CD4-positive, alpha-beta memory T cell (primary cell): ENCODE measurements around the gene ACACA. TPM values are rescaled to one million over a fixed set of nuclear protein-coding genes. Genes with fewer than 3 reads are reported as not detected.

Source experiments
- CTCF ChIA-PET: fragments of 350-600 bp; sonication (Branson Sonifier 250); formaldehyde crosslinking; loops from one replicate; lab custom pipeline; 2021; ENCODE audit warnings: inconsistent platforms; ENCODE audit not compliant: partially characterized antibody; lab: Charles Lee
- POLR2A ChIA-PET: fragments of 350-600 bp; sonication (Branson Sonifier 250); formaldehyde crosslinking; loops from one replicate; lab custom pipeline; 2021; ENCODE audit not compliant: partially characterized antibody; lab: Charles Lee
- DNase-seq, 5 donors: peaks; one replicate each; pipeline versions ENCODE4 v3.0.0 to v3.0.0-alpha.2; 2020 to 2022; ENCODE audit warnings: mixed read lengths in 1 of 5
- H3K27ac ChIP-seq: one replicate; pipeline ENCODE4 v1.7.0; 2013; ENCODE audit warnings: low read depth, low read length
- H3K27me3 ChIP-seq: 2 replicates; pipeline ENCODE4 v1.7.0; 2013; ENCODE audit warnings: mild to moderate bottlenecking, low read length, moderate library complexity; ENCODE audit not compliant: insufficient read depth
- H3K36me3 ChIP-seq: 2 replicates; pipeline ENCODE4 v1.7.0; 2013; ENCODE audit warnings: mild to moderate bottlenecking, low read length, moderate library complexity; ENCODE audit not compliant: insufficient read depth
- H3K4me1 ChIP-seq: 2 replicates; pipeline ENCODE4 v1.7.0; 2013; ENCODE audit warnings: mild to moderate bottlenecking, low read length, moderate library complexity; ENCODE audit not compliant: insufficient read depth
- H3K4me3 ChIP-seq, 2 donors: one replicate each; pipeline ENCODE4 v1.7.0; 2013; ENCODE audit warnings: low read length in 2 of 2, mild to moderate bottlenecking in 1 of 2
- H3K9me3 ChIP-seq, 2 donors: one replicate each; pipeline ENCODE4 v1.7.0; 2013; ENCODE audit warnings: low read length in 2 of 2, control low read depth in 1 of 2; ENCODE audit not compliant: control insufficient read depth in 1 of 2
- H3K27ac Mint-ChIP-seq, 7 donors: one replicate each; pipeline ENCODE4 v1.8.0; 2020 to 2021; ENCODE audit warnings: mixed read lengths in 7 of 7, mild to moderate bottlenecking in 6 of 7, inconsistent platforms in 3 of 7, moderate library complexity in 3 of 7
- H3K27me3 Mint-ChIP-seq, 2 donors: one replicate each; pipeline ENCODE4 v1.8.0; 2020 to 2021; ENCODE audit warnings: mixed read lengths in 2 of 2
- H3K36me3 Mint-ChIP-seq, 2 donors: one replicate each; pipeline ENCODE4 v1.8.0; 2020 to 2021; ENCODE audit warnings: mixed read lengths in 2 of 2, inconsistent platforms in 1 of 2, mild to moderate bottlenecking in 1 of 2
- H3K4me1 Mint-ChIP-seq, 4 donors: one replicate each; pipeline ENCODE4 v1.8.0; 2020 to 2021; ENCODE audit warnings: mixed read lengths in 4 of 4, mild to moderate bottlenecking in 1 of 4
- H3K4me3 Mint-ChIP-seq, 8 donors: one replicate each; pipeline ENCODE4 v1.8.0; 2020 to 2021; ENCODE audit warnings: mixed read lengths in 8 of 8, mild to moderate bottlenecking in 7 of 8, moderate library complexity in 6 of 8, inconsistent platforms in 3 of 8
- H3K9me3 Mint-ChIP-seq, 8 donors: one replicate each; pipeline ENCODE4 v1.8.0; 2020 to 2021; ENCODE audit warnings: mixed read lengths in 8 of 8, mild to moderate bottlenecking in 5 of 8, inconsistent platforms in 3 of 8, moderate library complexity in 1 of 8
- intact Hi-C: fragments of 100-400 bp; cut with micrococcal nuclease; formaldehyde crosslinking; loops from one replicate; pipeline ENCODE4 v1.15.1; 2023
- polyA plus RNA-seq, 2 donors: library from polyadenylated mRNA; unstranded; fragments of 300-500 nt; fragmentation: Illumina TruSeq; gene quantifications; one replicate each; pipeline ENCODE4 v1.2.3, GENCODE V29; 2021
- total RNA-seq, 2 experiments: library from RNA; stranded (reverse); gene quantifications; one replicate each; pipeline ENCODE4 v1.2.3, GENCODE V29; 2021

ACACA gene
- total and polyA plus RNA-seq, 4 experiments from 2014 or later, result 4.8 to 15.2 (median 10.1) TPM

DNA sequence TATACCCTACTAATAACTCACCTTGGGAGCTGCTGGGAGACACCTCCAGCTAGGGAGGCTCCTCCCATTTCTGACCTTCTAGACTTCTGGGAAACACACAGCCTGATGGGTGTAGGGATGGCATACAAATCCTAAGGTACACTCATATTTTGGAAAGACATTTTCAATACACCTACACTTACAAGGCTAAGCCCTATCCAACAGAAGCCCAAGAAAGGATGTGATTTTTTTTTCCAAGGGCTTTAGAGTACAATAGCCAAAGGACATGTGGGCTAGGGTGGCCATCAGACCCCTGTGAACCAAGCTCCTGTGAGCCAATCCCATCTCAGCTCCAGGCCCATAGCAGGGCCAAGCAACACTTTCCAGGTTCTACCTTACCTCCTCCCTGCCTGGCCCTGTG lies 313.9 kb downstream of the ACACA start:
- peaks cover 17% of the 10 kb centered on the region for H3K36me3 ChIP-seq
- intact Hi-C loops, result no loop called here
- POLR2A ChIA-PET, result interaction anchor here (1.6 kb wide), 1 partner anchor 143 kb away, joined by 3 read pairs; no protein-coding TSS in a partner anchor
- H3K4me3 Mint-ChIP-seq, result peak overlapping the region in 1 of 8 donors; percentile 12
- H3K4me1 ChIP-seq, result peaks cover 39% of the 10 kb centered on the region
- H3K9me3 ChIP-seq, result no peaks in the 10 kb centered on the region
- H3K27ac Mint-ChIP-seq, result peak overlapping the region in 6 of 7 donors; percentile 42 to 95 (median 64)
- H3K4me1 Mint-ChIP-seq, result peaks cover 35 to 71% (median 39%) of the 10 kb centered on the region in 4 donors
- H3K27ac ChIP-seq, result no peak overlapping the region
- peaks cover 31 to 42% of the 10 kb centered on the region in 2 donors for H3K36me3 Mint-ChIP-seq
- CTCF ChIA-PET, result no interaction called here
- DNase-seq, result no peak
- no peak overlapping the region for H3K4me3 ChIP-seq
- H3K27me3 Mint-ChIP-seq, result no peaks in the 10 kb centered on the region
- no peaks in the 10 kb centered on the region for H3K9me3 Mint-ChIP-seq
- no peaks in the 10 kb centered on the region for H3K27me3 ChIP-seq

DNA sequence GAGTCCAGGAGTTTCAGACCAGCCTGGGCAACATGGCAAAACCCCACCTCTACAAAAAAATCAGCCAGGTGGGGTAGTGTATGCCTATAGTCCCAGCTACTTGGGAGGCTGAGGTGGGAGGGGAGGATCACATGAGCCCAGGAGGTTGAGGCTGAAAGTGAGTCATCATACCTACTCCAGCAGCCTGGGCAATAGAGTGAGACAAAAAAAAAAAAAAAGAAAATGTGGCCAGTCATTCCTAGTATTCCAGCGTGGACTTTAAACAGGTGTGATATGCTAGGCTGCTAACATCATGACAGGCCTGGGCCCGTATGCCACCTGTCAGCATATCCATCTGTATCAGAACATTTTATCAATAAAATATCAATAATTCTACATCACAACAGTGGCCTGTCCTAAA lies 314.6 kb downstream of the ACACA start:
- Histone ChIP-seq H3K4me3 (no peak overlapping the region), H3K36me3 (peaks cover 13% of the 10 kb centered on the region), H3K9me3 (no peaks in the 10 kb centered on the region), H3K27me3 (no peaks in the 10 kb centered on the region), H3K4me1 (peaks cover 43% of the 10 kb centered on the region), H3K27ac (no peak overlapping the region)
- CTCF ChIA-PET, result interaction anchor here (0.7 kb wide), 1 partner anchor 45 kb away, joined by 3 read pairs; no protein-coding TSS in a partner anchor
- Mint-ChIP-seq H3K4me1 (peaks cover 40 to 77% (median 44%) of the 10 kb centered on the region in 4 donors), H3K9me3 (no peaks in the 10 kb centered on the region), H3K27me3 (no peaks in the 10 kb centered on the region), H3K4me3 (peak overlapping the region in 1 of 8 donors; percentile 12), H3K36me3 (peaks cover 26 to 39% of the 10 kb centered on the region in 2 donors), H3K27ac (peak overlapping the region; percentile 25 to 97 (median 80))
- POLR2A ChIA-PET, result interaction anchor here (1.6 kb wide), 1 partner anchor 143 kb away, joined by 3 read pairs; no protein-coding TSS in a partner anchor
- no peak for DNase-seq
- intact Hi-C loops, result no loop called here

DNA sequence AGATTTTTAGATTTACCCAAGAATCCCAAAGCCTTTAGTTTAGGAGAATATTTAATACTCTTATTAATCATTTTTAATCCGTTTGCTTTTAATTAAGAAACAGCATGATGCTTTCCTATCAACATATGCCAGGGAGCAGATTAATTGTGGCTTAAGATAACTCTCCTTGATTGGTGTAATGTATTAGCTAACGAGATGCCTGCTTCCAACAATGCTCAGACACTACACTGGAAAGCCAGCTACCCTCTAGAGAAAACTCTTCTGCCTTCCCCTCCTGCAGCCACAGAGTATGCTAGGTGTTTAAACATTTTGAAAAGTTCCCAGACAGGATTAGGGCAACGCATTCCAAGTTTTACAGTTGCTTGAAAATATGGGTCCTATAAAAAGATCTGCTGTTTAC lies 315.7 kb downstream of the ACACA start:
- ChIA-PET POLR2A (interaction anchor here (1.4 kb wide), 1 partner anchor 11 kb away, joined by 3 read pairs; no protein-coding TSS in a partner anchor), CTCF (interaction anchor here (1.5 kb wide), 1 partner anchor 32 kb away, joined by 3 read pairs; no protein-coding TSS in a partner anchor)
- H3K27ac Mint-ChIP-seq, result peak overlapping the region; percentile 84 to 97 (median 95)
- Histone ChIP-seq H3K36me3 (peaks cover 2% of the 10 kb centered on the region), H3K9me3 (no peaks in the 10 kb centered on the region), H3K27ac (peak overlapping the region; percentile 71), H3K4me3 (no peak overlapping the region), H3K4me1 (peaks cover 43% of the 10 kb centered on the region), H3K27me3 (no peaks in the 10 kb centered on the region)
- intact Hi-C loops, result no loop called here
- peaks cover 40 to 73% (median 44%) of the 10 kb centered on the region in 4 donors for H3K4me1 Mint-ChIP-seq
- DNase-seq, result no peak
- peaks cover 14 to 32% of the 10 kb centered on the region in 2 donors for H3K36me3 Mint-ChIP-seq
- H3K9me3 Mint-ChIP-seq, result no peaks in the 10 kb centered on the region
- no peaks in the 10 kb centered on the region for H3K27me3 Mint-ChIP-seq
- peak overlapping the region in 3 of 8 donors; percentile 11 to 22 (median 17) for H3K4me3 Mint-ChIP-seq

DNA sequence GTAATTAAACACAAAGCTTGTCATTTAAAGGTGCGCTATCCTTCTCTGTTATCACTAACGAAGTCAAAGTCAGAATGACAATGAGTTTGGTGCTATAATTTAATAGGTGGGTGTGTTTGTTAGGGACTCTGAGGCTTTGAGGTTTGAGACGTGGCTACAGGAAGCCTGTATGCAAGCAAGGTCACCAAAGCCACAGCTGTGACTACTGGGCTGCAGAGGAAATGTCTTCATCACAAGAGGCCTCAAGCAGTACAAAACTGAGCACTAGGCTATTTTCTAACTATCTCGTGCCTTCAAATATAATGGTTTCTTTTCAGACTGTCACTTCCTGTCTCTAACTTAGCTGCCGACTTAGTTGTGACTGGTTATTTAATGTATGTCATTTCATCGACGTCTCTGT lies 316.7 kb downstream of the ACACA start:
- H3K36me3 Mint-ChIP-seq, result peaks cover 9 to 34% of the 10 kb centered on the region in 2 donors
- CTCF ChIA-PET, result interaction anchor here (1.5 kb wide), 1 partner anchor 33 kb away, joined by 3 read pairs; no protein-coding TSS in a partner anchor

DNA sequence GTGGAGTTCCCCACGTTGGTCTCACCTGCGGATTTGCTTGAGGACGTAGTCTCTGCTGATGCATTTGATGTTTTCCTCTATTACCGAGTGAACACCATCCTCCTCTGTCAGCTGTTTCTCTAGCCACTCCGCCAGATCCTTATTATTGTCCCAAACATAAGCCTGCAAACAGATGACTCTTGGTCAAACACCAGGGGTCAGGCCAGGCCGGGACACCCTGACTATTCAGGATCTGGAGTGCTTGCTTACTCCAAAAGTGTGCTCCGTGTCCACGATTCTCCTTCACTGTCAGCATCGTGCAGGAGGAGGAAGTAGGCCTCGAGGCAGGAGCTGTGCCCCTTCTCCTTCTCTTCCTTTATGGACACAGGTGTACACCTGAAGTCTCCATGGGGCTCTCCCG lies 317.7 kb downstream of the ACACA start:
- intact Hi-C loops, result no loop called here

More for the DNA sequence above, 316.7 kb downstream of the ACACA start:
- POLR2A ChIA-PET, result interaction anchor here (1.3 to 1.4 kb wide), 2 partner anchors 9 to 12 kb away, joined by 3 read pairs; no protein-coding TSS in a partner anchor
- H3K4me1 Mint-ChIP-seq, result peaks cover 38 to 73% (median 43%) of the 10 kb centered on the region in 4 donors
- Histone ChIP-seq H3K4me1 (peaks cover 43% of the 10 kb centered on the region), H3K36me3 (no peaks in the 10 kb centered on the region), H3K27ac (peak overlapping the region; percentile 71), H3K4me3 (no peak overlapping the region), H3K27me3 (no peaks in the 10 kb centered on the region), H3K9me3 (no peaks in the 10 kb centered on the region)
- DNase-seq, result peak; percentile 73 to 83 (median 80)
- H3K4me3 Mint-ChIP-seq, result peak overlapping the region; percentile 29 to 85 (median 60)
- no peaks in the 10 kb centered on the region for H3K27me3 Mint-ChIP-seq
- H3K9me3 Mint-ChIP-seq, result no peaks in the 10 kb centered on the region
- intact Hi-C loops, result no loop called here
- peak overlapping the region; percentile 84 to 97 (median 95) for H3K27ac Mint-ChIP-seq

DNA sequence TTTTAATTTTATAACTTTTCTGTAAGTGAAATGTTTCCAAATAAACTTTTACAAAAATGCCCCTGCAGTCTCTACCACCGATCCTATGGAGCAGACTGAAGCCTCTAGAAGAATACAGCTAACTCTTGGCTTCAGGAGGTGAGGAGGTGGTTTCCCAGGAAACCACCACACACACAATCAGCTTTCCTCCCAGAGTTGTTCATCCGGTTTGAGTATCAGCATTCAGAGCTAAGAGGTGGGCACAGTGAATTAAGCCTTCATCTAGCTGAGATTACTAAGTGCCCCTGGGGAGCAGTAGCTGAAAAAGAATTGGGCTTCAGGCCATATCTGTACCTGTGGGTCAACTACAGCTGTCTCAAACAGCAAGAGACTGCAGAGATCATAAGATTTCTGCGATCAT lies 318.2 kb downstream of the ACACA start:
- peak; percentile 21 to 60 (median 33) for DNase-seq
- POLR2A ChIA-PET, result no interaction called here
- intact Hi-C loops, result no loop called here
- Mint-ChIP-seq H3K27ac (peak overlapping the region; percentile 25 to 97 (median 84)), H3K9me3 (no peaks in the 10 kb centered on the region), H3K4me3 (peak overlapping the region in 4 of 8 donors; percentile 57 to 85 (median 68)), H3K4me1 (peaks cover 36 to 62% (median 43%) of the 10 kb centered on the region in 4 donors), H3K36me3 (peaks cover 0 to 25% of the 10 kb centered on the region in 2 donors), H3K27me3 (no peaks in the 10 kb centered on the region)
- Histone ChIP-seq H3K36me3 (no peaks in the 10 kb centered on the region), H3K9me3 (no peaks in the 10 kb centered on the region), H3K4me3 (no peak overlapping the region), H3K27ac (peak overlapping the region; percentile 71), H3K27me3 (no peaks in the 10 kb centered on the region), H3K4me1 (peaks cover 43% of the 10 kb centered on the region)
- CTCF ChIA-PET, result interaction anchor here (1.2 kb wide), 1 partner anchor 41 kb away, joined by 5 read pairs; no protein-coding TSS in a partner anchor

More for the DNA sequence above, 317.7 kb downstream of the ACACA start:
- Histone ChIP-seq H3K4me1 (peaks cover 43% of the 10 kb centered on the region), H3K27ac (peak overlapping the region; percentile 71), H3K27me3 (no peaks in the 10 kb centered on the region), H3K4me3 (no peak overlapping the region), H3K9me3 (no peaks in the 10 kb centered on the region), H3K36me3 (no peaks in the 10 kb centered on the region)
- ChIA-PET POLR2A (no interaction called here), CTCF (interaction anchor here (1.2 kb wide), 1 partner anchor 41 kb away, joined by 5 read pairs; no protein-coding TSS in a partner anchor)
- H3K27ac Mint-ChIP-seq, result peak overlapping the region; percentile 84 to 97 (median 95)
- no peak for DNase-seq
- no peaks in the 10 kb centered on the region for H3K9me3 Mint-ChIP-seq
- H3K27me3 Mint-ChIP-seq, result no peaks in the 10 kb centered on the region
- H3K4me1 Mint-ChIP-seq, result peaks cover 36 to 63% (median 43%) of the 10 kb centered on the region in 4 donors
- H3K36me3 Mint-ChIP-seq, result peaks cover 1 to 28% of the 10 kb centered on the region in 2 donors
- H3K4me3 Mint-ChIP-seq, result peak overlapping the region in 6 of 8 donors; percentile 11 to 85 (median 60)

DNA sequence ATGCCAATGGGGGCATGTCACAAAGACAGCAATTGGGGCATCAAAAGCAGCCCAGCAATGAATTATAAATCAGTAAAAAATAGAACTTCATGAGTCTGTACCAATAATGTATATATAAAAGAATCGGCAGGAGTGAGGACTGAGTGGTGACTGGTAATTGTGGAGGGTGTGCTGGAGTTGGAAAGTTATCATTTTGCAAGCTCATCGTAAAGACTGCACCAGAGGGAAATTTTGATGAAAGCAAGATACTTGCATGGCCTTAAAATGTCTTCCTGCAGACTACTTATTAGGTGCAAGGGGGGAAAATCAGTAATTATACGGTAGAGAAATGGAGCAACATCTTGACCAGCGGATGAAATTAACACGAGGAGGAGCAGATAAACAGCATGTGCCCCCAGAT lies 319.0 kb downstream of the ACACA start:
- H3K27ac Mint-ChIP-seq, result peak overlapping the region in 5 of 7 donors; percentile 25 to 84 (median 61)
- H3K4me3 Mint-ChIP-seq, result peak overlapping the region in 4 of 8 donors; percentile 54 to 63 (median 56)
- ChIA-PET POLR2A (no interaction called here), CTCF (no interaction called here)
- peaks cover 43% of the 10 kb centered on the region for H3K4me1 ChIP-seq
- intact Hi-C loops, result no loop called here
- H3K9me3 ChIP-seq, result no peaks in the 10 kb centered on the region
- no peak overlapping the region for H3K27ac ChIP-seq
- H3K9me3 Mint-ChIP-seq, result no peaks in the 10 kb centered on the region
- H3K36me3 Mint-ChIP-seq, result peaks cover 0 to 19% of the 10 kb centered on the region in 2 donors
- H3K27me3 Mint-ChIP-seq, result no peaks in the 10 kb centered on the region
- H3K4me1 Mint-ChIP-seq, result peaks cover 36 to 62% (median 43%) of the 10 kb centered on the region in 4 donors
- no peak for DNase-seq
- H3K27me3 ChIP-seq, result no peaks in the 10 kb centered on the region
- no peak overlapping the region for H3K4me3 ChIP-seq
- no peaks in the 10 kb centered on the region for H3K36me3 ChIP-seq
